ENCODE results near the gene S100A5.

- TF ChIP-seq CTCF (IDR thresholded peaks at IDR 0.05 in 4 of 5, conservative IDR thresholded peaks at IDR 0.05 in 1 of 5) (no peak), POLR2A (IDR thresholded peaks at IDR 0.05) (no peak)
Measured at GRCh38 chr1:153542956-153543711, 2.4 kb upstream of the S100A5 start.

Data from gastrocnemius medialis (tissue), 4 donors.